Mucosa of descending colon (tissue), 3 donors: Measurements from ENCODE around the gene CCDC134. TPM values are rescaled to one million over a fixed set of nuclear protein-coding genes. Genes with fewer than 3 reads are reported as not detected.

Experiments
- ATAC-seq: fragments of 200-7000 bp; cut with Tn5 transposase; one replicate; pipeline ENCODE4 v1.9.1; 2020; ENCODE audit warnings: mild to moderate bottlenecking, moderate library complexity
- DNase-seq, 3 donors: peaks; one replicate each; pipeline ENCODE4 v3.0.0-alpha.2; 2020
- H3K36me3 ChIP-seq: fragments of 200-600 bp; one replicate; pipeline ENCODE4 v1.8.0; 2021; ENCODE audit warnings: low read depth, mild to moderate bottlenecking
- H3K4me1 ChIP-seq: fragments of 200-600 bp; one replicate; pipeline ENCODE4 v1.8.0; 2021; ENCODE audit warnings: low read depth, mild to moderate bottlenecking
- H3K4me3 ChIP-seq: fragments of 200-600 bp; one replicate; pipeline ENCODE4 v1.8.0; 2021; ENCODE audit warnings: mild to moderate bottlenecking
- H3K9me3 ChIP-seq: fragments of 200-600 bp; one replicate; pipeline ENCODE4 v1.8.0; 2021; ENCODE audit warnings: mild to moderate bottlenecking
- intact Hi-C, 2 donors: fragments of 100-400 bp; cut with DNase I in 1 of 2; cut with micrococcal nuclease in 1 of 2; formaldehyde crosslinking; loops; one replicate each; pipeline versions ENCODE4 v1.11.0 to v1.11.1; 2022; cut with DNase I, micrococcal nuclease
- total RNA-seq, 3 donors: library from RNA; stranded (reverse); fragmentation: NEBNext Ultra II Directional in 2 of 3; extraction: Animal tissue kit (Norgen Biotek cat#: 25700) in 2 of 3; gene quantifications; one replicate each; pipeline versions ENCODE4 v1.2.1 to v1.2.4, GENCODE V29; 2021 to 2023
- TF ChIP-seq, protein P1 (sequence below): fragments of 200-600 bp; IDR thresholded peaks from one replicate; pipeline ENCODE4 v1.8.0; 2022; ENCODE audit warnings: antibody characterized with exemption, mild to moderate bottlenecking
- donor health status: DM: no; HTN: no; CAD: no; lungs with moderate emphysema.
- donor health status: DM: no; HTN: no; CAD: no.
- donor health status: DM: no; HTN: yes; CAD: no.

CCDC134 gene
- total RNA-seq, 3 donors from 2014 or later = 9.2 to 11.6 (median 10.0) TPM

DNA sequence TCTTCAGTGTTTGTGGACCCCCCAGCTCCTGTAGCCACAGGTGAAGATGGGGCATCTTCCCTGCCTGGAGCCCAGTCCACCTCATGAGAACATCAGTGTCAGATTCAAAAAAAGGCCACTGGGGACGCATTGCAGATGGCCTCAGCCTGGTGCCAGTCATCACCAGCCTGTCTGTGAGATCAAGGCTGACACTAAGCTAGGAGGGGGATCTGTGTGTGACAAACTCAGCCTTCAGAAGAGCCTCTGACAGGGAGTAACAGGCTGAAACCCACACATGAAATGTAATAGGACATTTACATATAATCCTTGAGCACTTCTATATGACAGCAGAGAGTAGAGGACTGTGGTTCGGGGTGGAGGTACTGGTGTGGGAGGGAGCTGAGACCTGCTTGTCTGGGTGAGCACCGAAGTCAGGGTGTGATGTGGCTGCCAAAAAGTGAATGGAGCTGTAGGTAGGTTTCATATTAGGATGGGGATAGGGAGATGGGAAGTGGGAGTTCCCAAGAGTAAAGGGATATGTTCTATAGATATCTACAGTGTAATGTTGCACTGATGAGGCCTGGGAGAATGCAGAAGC, 20.5 kb upstream of the CCDC134 start:
- ATAC-seq (no peak), DNase-seq (no peak)
- peaks cover 3% of the 10 kb centered on the region for H3K4me1 ChIP-seq
- no peaks in the 10 kb centered on the region for H3K9me3 ChIP-seq
- TF ChIP-seq, protein P1, sequence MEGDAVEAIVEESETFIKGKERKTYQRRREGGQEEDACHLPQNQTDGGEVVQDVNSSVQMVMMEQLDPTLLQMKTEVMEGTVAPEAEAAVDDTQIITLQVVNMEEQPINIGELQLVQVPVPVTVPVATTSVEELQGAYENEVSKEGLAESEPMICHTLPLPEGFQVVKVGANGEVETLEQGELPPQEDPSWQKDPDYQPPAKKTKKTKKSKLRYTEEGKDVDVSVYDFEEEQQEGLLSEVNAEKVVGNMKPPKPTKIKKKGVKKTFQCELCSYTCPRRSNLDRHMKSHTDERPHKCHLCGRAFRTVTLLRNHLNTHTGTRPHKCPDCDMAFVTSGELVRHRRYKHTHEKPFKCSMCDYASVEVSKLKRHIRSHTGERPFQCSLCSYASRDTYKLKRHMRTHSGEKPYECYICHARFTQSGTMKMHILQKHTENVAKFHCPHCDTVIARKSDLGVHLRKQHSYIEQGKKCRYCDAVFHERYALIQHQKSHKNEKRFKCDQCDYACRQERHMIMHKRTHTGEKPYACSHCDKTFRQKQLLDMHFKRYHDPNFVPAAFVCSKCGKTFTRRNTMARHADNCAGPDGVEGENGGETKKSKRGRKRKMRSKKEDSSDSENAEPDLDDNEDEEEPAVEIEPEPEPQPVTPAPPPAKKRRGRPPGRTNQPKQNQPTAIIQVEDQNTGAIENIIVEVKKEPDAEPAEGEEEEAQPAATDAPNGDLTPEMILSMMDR = no peak
- intact Hi-C loops = no loop called here
- no peak overlapping the region for H3K4me3 ChIP-seq
- no peaks in the 10 kb centered on the region for H3K36me3 ChIP-seq

- intact Hi-C loops = no loop called here
- Histone ChIP-seq H3K4me3 (no peak overlapping the region), H3K36me3 (no peaks in the 10 kb centered on the region), H3K9me3 (no peaks in the 10 kb centered on the region), H3K4me1 (peaks cover 3% of the 10 kb centered on the region)
- peak; percentile 64 to 93 (median 77) for DNase-seq
- ATAC-seq = peak; percentile 94
- TF ChIP-seq, protein P1 = no peak
Measured at GRCh38 chr22:41780746-41781505, 19.6 kb upstream of the CCDC134 start.

DNA sequence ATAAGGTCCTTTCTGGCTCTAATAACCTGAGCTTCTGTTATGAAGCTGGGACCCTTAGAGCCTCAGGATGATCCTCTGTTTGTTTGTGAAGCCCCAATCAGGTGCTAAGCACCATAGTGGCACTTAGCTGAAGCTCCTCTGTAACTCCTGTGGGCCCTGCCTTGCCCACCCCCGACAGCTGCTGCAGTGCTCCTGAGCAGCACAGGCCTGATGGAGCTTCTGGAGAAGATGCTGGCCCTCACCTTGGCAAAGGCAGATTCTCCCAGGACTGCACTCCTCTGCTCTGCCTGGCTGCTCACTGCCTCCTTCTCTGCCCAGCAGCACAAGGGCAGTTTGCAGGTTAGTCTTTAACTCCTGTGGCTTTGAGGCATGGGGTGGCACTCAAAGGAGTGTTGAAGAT, 19.0 kb upstream of the CCDC134 start:
- Histone ChIP-seq H3K9me3 (no peaks in the 10 kb centered on the region), H3K4me1 (peaks cover 3% of the 10 kb centered on the region), H3K4me3 (no peak overlapping the region), H3K36me3 (no peaks in the 10 kb centered on the region)
- intact Hi-C loops = no loop called here
- peak; percentile 31 for ATAC-seq
- no peak for DNase-seq
- TF ChIP-seq, protein P1 = no peak

DNA sequence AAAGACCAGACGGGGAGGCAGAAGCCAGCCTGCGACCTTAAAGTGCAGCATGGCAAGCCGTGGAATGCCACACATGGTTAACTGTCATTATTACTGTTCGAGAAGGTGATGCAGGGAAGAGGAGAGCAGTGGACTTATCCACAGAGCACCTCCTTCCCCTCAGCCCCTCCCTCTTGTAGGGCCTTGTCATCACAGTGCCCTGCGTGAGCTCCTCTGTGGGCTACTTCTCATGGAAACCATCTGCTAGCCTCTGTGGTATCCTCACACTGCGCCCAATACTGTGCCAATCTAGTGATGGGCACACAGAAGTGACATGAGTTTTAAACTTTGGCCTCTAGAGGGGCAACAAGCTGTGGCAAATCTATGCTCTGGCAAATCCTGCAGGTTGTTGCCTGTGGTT, 18.2 kb upstream of the CCDC134 start:
- TF ChIP-seq, protein P1 = no peak
- H3K4me3 ChIP-seq = no peak overlapping the region
- intact Hi-C loops = no loop called here
- peaks cover 3% of the 10 kb centered on the region for H3K4me1 ChIP-seq
- no peaks in the 10 kb centered on the region for H3K36me3 ChIP-seq
- DNase-seq (peak in 1 of 3 donors; percentile 15), ATAC-seq (peak; percentile 37)
- no peaks in the 10 kb centered on the region for H3K9me3 ChIP-seq

DNA sequence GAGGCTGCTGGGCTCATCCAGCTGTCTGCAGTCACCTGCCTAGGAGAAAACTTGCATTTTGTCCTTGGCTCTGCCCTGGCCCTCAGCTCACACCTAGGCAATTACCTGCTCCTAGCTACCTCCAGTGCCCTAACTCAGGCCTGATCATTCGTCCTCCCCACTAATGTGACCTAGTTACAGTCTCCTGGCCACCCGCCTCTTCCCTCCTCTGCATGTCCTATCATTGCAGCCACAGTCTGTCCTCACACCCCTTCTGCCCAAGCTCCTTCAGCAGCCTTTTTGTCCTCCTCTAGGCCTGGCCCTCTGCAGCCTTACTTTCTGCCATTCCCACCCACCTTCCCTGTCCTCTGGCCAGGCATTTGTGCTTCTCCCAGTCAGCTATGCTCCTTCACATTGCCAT, 17.7 kb upstream of the CCDC134 start:
- peaks cover 3% of the 10 kb centered on the region for H3K4me1 ChIP-seq
- H3K9me3 ChIP-seq = no peaks in the 10 kb centered on the region
- TF ChIP-seq, protein P1 = no peak
- ATAC-seq (no peak), DNase-seq (no peak)
- H3K36me3 ChIP-seq = no peaks in the 10 kb centered on the region
- no peak overlapping the region for H3K4me3 ChIP-seq
- intact Hi-C loops = no loop called here
